Bladder microvascular endothelial cell (primary cell): ENCODE data around the gene DMXL2. TPM values are rescaled to one million over a fixed set of nuclear protein-coding genes. Genes with fewer than 3 reads are reported as not detected.

ENCODE experiments used
- total RNA-seq: library from RNA; depleted of rRNA; stranded (reverse); fragments of >200 nt; gene quantifications from 2 replicates; pipeline ENCODE4 v1.2.3, GENCODE V29; 2014

DMXL2 gene
- 8.3 and 15.0 TPM in 2 replicates for total RNA-seq

GRCh38 chr15:51622604-51623370 is at the start of gene DMXL2:
Gene DMXL2 (minus strand): TSS chr15:51622771. CDS start chr15:51622545, 226 bp downstream.

Other genes with a start within 250 kb of the DMXL2 start
- gene SCG3, start 58.7 kb upstream of the DMXL2 start, total RNA-seq, result 0.25 TPM in 1 of 2 replicates, not detected in the other
- 8.1 and 13.5 TPM in 2 replicates for gene LYSMD2, start 114.9 kb upstream of the DMXL2 start, total RNA-seq
- gene TMOD2, start 128.8 kb upstream of the DMXL2 start, total RNA-seq, result 6.5 and 20.7 TPM in 2 replicates
- 62.0 and 108 TPM in 2 replicates for gene TMOD3, start 206.9 kb upstream of the DMXL2 start, total RNA-seq